MCF 10A (cell line): ENCODE measurements around the gene DMRT3. TPM values are rescaled to one million over a fixed set of nuclear protein-coding genes. Genes with fewer than 3 reads are reported as not detected.
"Not testable (repeated sequence)": the region's sequence is repeated elsewhere in the genome, so short reads cannot be mapped to it uniquely, and the experiment has no call there.

Source experiments
- BruUV-seq: library from RNA; stranded (reverse); fragments of 400-500 nt; replicated peaks from 2 replicates; lab custom pipeline; 2021; lab: Mats Ljungman, UMichigan
- CTCF ChIA-PET: fragments of 300-600 bp; sonication (Branson Sonifier 250); formaldehyde crosslinking; extraction: SDS; loops from one replicate; lab custom pipeline; 2021; ENCODE audit warnings: antibody characterized with exemption, inconsistent platforms; lab: Yijun Ruan, JAX
- POLR2A ChIA-PET: fragments of 300-600, 350-650 bp; sonication (Branson Sonifier 250); formaldehyde crosslinking; extraction: SDS; loops from one replicate; lab custom pipeline; 2020; ENCODE audit warnings: antibody characterized with exemption, inconsistent platforms; lab: Yijun Ruan, JAX
- DNase-seq: peaks from one replicate; pipeline ENCODE4 v3.0.0-alpha.2; 2018; ENCODE audit not compliant: unreplicated experiment
- H3K27ac Mint-ChIP-seq: one replicate; pipeline ENCODE4 v1.8.0; 2022; ENCODE audit warnings: mild to moderate bottlenecking, low read depth, mixed read lengths; ENCODE audit not compliant: unreplicated experiment
- H3K27me3 Mint-ChIP-seq: one replicate; pipeline ENCODE4 v1.8.0; 2022; ENCODE audit warnings: mixed read lengths; ENCODE audit not compliant: insufficient read depth, unreplicated experiment
- H3K36me3 Mint-ChIP-seq: one replicate; pipeline ENCODE4 v1.8.0; 2022; ENCODE audit warnings: mild to moderate bottlenecking, moderate library complexity, mixed read lengths; ENCODE audit not compliant: insufficient read depth, unreplicated experiment
- H3K4me1 Mint-ChIP-seq: one replicate; pipeline ENCODE4 v1.8.0; 2022; ENCODE audit warnings: mixed read lengths; ENCODE audit not compliant: insufficient read depth, unreplicated experiment
- H3K4me3 Mint-ChIP-seq: one replicate; pipeline ENCODE4 v1.8.0; 2022; ENCODE audit warnings: mild to moderate bottlenecking, moderate library complexity, mixed read lengths; ENCODE audit not compliant: unreplicated experiment
- H3K9me3 Mint-ChIP-seq: one replicate; pipeline ENCODE4 v1.8.0; 2022; ENCODE audit warnings: mixed read lengths; ENCODE audit not compliant: unreplicated experiment
- CTCF ChIP-seq: fragments of 200-600 bp; IDR thresholded peaks from one replicate; pipeline ENCODE4 v1.8.0; 2022; ENCODE audit warnings: antibody characterized with exemption, mild to moderate bottlenecking; ENCODE audit not compliant: unreplicated experiment
- intact Hi-C: fragments of 100-400 bp; cut with micrococcal nuclease; formaldehyde crosslinking; loops from 2 replicates; pipeline ENCODE4 v1.14.1; 2022
- total RNA-seq: library from RNA; stranded (reverse); gene quantifications from 2 replicates; pipeline ENCODE4 v1.2.3, GENCODE V29; 2022

DMRT3 gene
- total RNA-seq, 1 experiment from 2014 or later, result not detected

- no peak for DNase-seq
- Mint-ChIP-seq H3K4me1 (no peaks in the 10 kb centered on the region), H3K27me3 (peaks cover 8% of the 10 kb centered on the region), H3K9me3 (no peaks in the 10 kb centered on the region), H3K27ac (no peak overlapping the region), H3K4me3 (no peak overlapping the region), H3K36me3 (no peaks in the 10 kb centered on the region)
- TF ChIP-seq CTCF, result no peak
- no TSS peak for BruUV-seq
- CTCF ChIA-PET, result interaction anchor here (0.7 to 2.1 kb wide), 3 partner anchors 10 to 613 kb away, joined by 3 to 10 read pairs (median 3); no protein-coding TSS in a partner anchor
- intact Hi-C loops, result no loop called here
- POLR2A ChIA-PET, result no interaction called here
Measured at GRCh38 chr9:994005-994404, 17.6 kb downstream of the DMRT3 start.

GRCh38 chr9:995192-995591 is 18.7 kb downstream of the DMRT3 start:
- intact Hi-C loops, result loop anchor here (5.0 kb wide), 1 partner anchor 378 kb away; no protein-coding TSS in a partner anchor
- Mint-ChIP-seq H3K9me3 (no peaks in the 10 kb centered on the region), H3K4me3 (no peak overlapping the region), H3K27me3 (peaks cover 6% of the 10 kb centered on the region), H3K4me1 (no peaks in the 10 kb centered on the region), H3K36me3 (no peaks in the 10 kb centered on the region), H3K27ac (no peak overlapping the region)
- POLR2A ChIA-PET, result interaction anchor here (0.6 to 1.1 kb wide), 2 partner anchors 97 to 325 kb away, joined by 3 read pairs; no protein-coding TSS in a partner anchor
- BruUV-seq, result no TSS peak
- CTCF ChIA-PET, result interaction anchor here (0.6 to 3.0 kb wide), 7 partner anchors 9 to 702 kb away, joined by 3 to 12 read pairs (median 4); no protein-coding TSS in a partner anchor
- DNase-seq, result no peak
- TF ChIP-seq CTCF, result no peak

GRCh38 chr9:995781-996180 is 19.3 kb downstream of the DMRT3 start:
- ChIA-PET POLR2A (interaction anchor here (1.1 kb wide), 1 partner anchor 98 kb away, joined by 3 read pairs; no protein-coding TSS in a partner anchor), CTCF (interaction anchor here (2.1 to 3.0 kb wide), 4 partner anchors 9 to 102 kb away, joined by 4 to 16 read pairs (median 11); no protein-coding TSS in a partner anchor)
- peak; percentile 32 for DNase-seq
- TF ChIP-seq CTCF, result no peak
- intact Hi-C loops, result loop anchor here (5.0 kb wide), 1 partner anchor 378 kb away; no protein-coding TSS in a partner anchor
- Mint-ChIP-seq H3K9me3 (no peaks in the 10 kb centered on the region), H3K4me1 (no peaks in the 10 kb centered on the region), H3K27me3 (peaks cover under 1% of the 10 kb centered on the region), H3K4me3 (no peak overlapping the region), H3K27ac (no peak overlapping the region), H3K36me3 (no peaks in the 10 kb centered on the region)
- BruUV-seq, result no TSS peak

- H3K4me3 Mint-ChIP-seq, H3K27me3 Mint-ChIP-seq, H3K36me3 Mint-ChIP-seq, POLR2A ChIA-PET, BruUV-seq, DNase-seq, H3K27ac Mint-ChIP-seq, H3K4me1 Mint-ChIP-seq, H3K9me3 Mint-ChIP-seq: not testable (repeated sequence)
- TF ChIP-seq CTCF, result peak; percentile 50
- CTCF ChIA-PET, result interaction anchor here (0.6 to 7.6 kb wide), 9 partner anchors 11 to 639 kb away, joined by 3 to 183 read pairs (median 4); no protein-coding TSS in a partner anchor
- intact Hi-C loops, result loop anchor here (5.0 kb wide), 1 partner anchor 381 kb away; no protein-coding TSS in a partner anchor
Measured at GRCh38 chr9:998299-999110, 22.1 kb downstream of the DMRT3 start.
